Fibroblast of the aortic adventitia (primary cell): ENCODE results near the gene NEO1. TPM values are rescaled to one million over a fixed set of nuclear protein-coding genes. Genes with fewer than 3 reads are reported as not detected.
A peak's percentile ranks its signal among the peaks of the same experiment; 100 is the strongest.

Source experiments
- DNase-seq: peaks from one replicate; pipeline ENCODE4 v3.0.0-alpha.2; 2010; ENCODE audit warnings: low read depth
- H3K4me3 ChIP-seq: 2 replicates; pipeline ENCODE4 v1.5.1; 2011; ENCODE audit warnings: low read depth, mild to moderate bottlenecking, control low read depth, low read length, moderate library complexity
- total RNA-seq: library from RNA; depleted of rRNA; stranded (reverse); fragments of >200 nt; gene quantifications from 2 replicates; pipeline ENCODE4 v1.2.3, GENCODE V29; 2012; ENCODE audit warnings: low replicate concordance
- TF ChIP-seq, protein P1 (sequence below): IDR thresholded peaks from 2 replicates; pipeline ENCODE4 v1.5.1; 2011; ENCODE audit warnings: mild to moderate bottlenecking, low read length, control low read depth, inconsistent platforms; ENCODE audit not compliant: insufficient read depth

Gene NEO1
- total RNA-seq, 1 donor, result 26.2 TPM

DNA sequence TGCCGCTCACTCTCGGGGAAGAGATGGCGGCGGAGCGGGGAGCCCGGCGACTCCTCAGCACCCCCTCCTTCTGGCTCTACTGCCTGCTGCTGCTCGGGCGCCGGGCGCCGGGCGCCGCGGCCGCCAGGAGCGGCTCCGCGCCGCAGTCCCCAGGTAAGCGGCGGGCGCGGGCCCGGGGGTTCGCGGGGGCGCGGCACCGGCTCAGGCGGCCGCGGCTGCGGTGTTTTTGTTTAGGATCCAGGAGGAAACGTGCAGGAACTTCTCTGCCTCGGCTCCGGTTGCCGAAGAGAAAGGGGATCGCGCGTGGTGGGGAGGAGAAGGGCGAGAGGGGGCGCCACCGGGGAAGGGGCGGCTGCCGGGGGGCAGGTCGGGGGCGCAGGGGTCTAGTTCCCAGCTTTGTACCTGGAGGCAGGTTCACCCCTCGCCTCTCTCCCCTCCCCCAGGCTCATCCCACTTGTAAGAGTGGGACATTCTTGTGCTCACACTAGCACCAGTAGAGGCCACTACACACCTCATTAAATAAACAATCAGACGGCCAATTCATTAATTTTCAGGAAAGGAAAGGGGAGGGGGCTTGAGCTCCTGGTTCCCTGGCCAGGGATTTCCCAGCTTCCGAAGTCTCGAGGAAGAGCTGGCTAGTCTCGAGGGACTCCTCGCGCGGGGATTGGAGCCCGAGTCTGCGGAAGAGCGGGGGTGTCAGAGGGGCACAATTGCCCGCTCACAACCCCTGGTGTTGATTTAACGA, 562 bp downstream of the NEO1 start:
- peak; percentile 17 for DNase-seq
- H3K4me3 ChIP-seq, result peak overlapping the region; percentile 68
- TF ChIP-seq, protein P1, sequence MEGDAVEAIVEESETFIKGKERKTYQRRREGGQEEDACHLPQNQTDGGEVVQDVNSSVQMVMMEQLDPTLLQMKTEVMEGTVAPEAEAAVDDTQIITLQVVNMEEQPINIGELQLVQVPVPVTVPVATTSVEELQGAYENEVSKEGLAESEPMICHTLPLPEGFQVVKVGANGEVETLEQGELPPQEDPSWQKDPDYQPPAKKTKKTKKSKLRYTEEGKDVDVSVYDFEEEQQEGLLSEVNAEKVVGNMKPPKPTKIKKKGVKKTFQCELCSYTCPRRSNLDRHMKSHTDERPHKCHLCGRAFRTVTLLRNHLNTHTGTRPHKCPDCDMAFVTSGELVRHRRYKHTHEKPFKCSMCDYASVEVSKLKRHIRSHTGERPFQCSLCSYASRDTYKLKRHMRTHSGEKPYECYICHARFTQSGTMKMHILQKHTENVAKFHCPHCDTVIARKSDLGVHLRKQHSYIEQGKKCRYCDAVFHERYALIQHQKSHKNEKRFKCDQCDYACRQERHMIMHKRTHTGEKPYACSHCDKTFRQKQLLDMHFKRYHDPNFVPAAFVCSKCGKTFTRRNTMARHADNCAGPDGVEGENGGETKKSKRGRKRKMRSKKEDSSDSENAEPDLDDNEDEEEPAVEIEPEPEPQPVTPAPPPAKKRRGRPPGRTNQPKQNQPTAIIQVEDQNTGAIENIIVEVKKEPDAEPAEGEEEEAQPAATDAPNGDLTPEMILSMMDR, result peak; percentile 27

DNA sequence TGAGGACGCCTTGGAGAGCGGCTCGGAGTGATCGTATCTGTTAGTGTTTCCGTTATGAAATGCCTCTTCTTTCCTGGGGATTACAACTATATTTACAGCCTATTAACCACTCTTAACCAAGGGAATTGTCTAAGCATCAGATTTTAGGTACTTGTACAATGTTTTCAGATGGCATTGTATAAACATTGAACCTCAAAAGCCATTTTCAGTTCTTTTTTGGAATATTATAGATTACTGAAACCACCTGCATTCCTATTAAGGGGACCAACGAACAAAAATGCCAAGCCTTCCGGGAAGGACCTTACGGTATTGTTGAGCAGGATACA, 1.1 kb downstream of the NEO1 start:
- TF ChIP-seq, protein P1, result no peak

DNA sequence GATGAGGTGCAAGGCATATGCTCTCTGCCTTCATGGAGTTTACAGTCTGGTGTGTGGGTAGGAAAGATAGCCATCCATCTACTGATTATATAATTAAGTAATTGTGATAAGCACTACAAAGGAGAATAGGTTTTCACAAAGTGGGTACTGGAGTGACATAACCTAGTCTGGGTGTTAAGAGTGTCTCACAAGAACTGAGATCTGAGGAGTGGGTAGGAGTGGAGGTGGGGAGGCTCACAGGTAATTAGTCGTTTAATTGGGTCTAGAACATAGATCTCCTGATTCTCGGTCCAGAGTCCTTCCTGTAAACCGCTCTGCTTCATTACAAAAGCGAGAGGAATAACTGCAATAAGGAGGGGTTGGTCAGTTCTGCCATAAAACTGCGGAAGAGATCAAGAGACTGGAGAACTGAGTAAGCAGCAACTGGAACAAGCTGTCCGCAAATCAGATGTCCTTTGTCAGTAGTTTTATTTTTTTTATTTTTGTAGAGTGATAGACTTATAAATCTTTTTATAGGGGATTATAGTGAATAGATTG, 2.2 kb downstream of the NEO1 start:
- TF ChIP-seq, protein P1, result no peak
- H3K4me3 ChIP-seq, result no peak overlapping the region
- DNase-seq, result no peak

More for the DNA sequence above, 1.1 kb downstream of the NEO1 start:
- no peak for DNase-seq
- H3K4me3 ChIP-seq, result peak overlapping the region; percentile 68

DNA sequence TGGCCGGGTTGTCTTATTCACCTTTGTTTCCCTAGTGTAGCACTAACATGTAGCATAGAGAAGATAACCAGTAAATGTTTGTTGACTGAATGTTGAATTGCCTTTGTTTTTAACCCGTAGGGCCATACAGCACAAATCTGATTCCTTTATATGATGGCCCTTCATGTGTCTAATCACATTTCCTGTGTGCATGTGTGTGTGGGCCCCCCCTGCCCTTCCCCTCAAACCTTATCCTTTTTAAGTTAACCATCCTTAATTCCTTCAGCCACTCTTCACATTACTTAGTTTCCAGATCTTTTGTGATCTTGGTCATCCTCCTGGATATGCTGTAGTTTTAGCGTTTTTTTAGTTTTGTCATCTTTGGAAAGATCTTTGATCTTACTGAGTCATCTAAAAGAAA, 4.2 kb downstream of the NEO1 start:
- DNase-seq, result no peak
- no peak overlapping the region for H3K4me3 ChIP-seq
- TF ChIP-seq, protein P1, result no peak

DNA sequence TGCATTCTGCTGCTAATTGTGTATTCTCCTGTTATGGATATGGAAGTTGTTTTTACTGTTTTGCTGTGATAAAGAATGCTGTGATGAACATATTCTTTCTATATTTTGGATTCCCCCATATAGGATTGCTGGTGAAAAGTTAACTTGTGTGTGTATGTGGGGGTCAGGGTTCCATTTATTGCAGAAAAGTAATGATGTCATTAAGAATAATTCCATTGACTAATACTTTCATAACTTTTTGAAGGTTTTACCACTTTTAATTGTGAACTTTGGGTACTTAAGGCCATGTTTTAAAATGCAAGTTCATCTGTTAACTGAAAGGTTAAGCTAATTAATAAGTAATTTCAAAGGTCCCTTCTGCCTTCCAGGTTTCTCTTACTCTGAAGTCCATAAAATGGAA, 6.2 kb downstream of the NEO1 start:
- no peak overlapping the region for H3K4me3 ChIP-seq
- TF ChIP-seq, protein P1, result no peak
- no peak for DNase-seq

DNA sequence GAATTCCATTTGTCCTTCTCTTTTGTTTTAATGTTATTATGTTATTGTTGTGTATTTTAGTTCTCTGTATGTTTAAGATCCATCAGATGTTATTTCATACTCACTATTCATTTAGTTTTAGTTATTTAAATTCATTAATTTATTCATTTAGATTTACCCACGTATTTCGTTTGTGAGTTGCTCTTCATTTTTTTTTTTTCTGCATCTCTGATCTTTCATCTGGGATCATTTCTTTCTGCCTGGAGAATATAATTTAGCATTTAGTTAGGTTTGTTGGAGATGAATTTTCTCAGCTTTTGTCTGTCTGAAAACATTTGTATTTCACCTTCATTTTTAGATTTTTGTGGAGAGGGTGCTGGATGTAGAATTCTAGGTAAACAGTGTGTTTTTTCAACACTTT, 12.9 kb downstream of the NEO1 start:
- DNase-seq, result no peak
- TF ChIP-seq, protein P1, result no peak
- no peak overlapping the region for H3K4me3 ChIP-seq

DNA sequence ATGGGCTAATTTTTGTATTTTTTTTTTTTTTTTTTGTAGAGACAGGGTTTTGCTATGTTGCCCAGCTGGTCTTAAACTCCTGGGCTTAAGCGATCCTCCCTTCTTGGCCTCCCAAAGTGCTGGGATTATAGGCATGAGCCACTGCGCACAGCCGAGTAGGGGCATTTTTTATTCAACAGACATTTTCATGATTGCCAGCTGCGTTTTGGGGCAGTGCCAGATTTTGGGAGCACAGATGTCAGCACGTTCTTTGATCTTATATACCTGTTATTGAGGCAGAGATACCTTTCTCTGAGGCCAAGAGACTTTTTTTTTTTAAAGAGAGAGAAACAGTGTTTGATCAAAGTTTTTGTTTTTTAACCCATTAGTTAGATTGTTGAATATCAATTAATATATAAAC, 16.8 kb downstream of the NEO1 start:
- no peak overlapping the region for H3K4me3 ChIP-seq
- TF ChIP-seq, protein P1, result no peak
- DNase-seq, result no peak
